ENCODE measurements around the gene APOD. TPM values are rescaled to one million over a fixed set of nuclear protein-coding genes. Genes with fewer than 3 reads are reported as not detected.

The APOD gene
- polyA plus RNA-seq, 12 donors, result 21.3 to 57.9 (median 38.5) TPM; not detected in 1

- DNase-seq, result no peak
Measured at GRCh38 chr3:195532345-195532744, 51.4 kb downstream of the APOD start.

GRCh38 chr3:195531683-195532082 is 52.1 kb downstream of the APOD start:
- no peak for DNase-seq

- DNase-seq, result no peak
Measured at GRCh38 chr3:195526492-195526891, 57.2 kb downstream of the APOD start.

DNA sequence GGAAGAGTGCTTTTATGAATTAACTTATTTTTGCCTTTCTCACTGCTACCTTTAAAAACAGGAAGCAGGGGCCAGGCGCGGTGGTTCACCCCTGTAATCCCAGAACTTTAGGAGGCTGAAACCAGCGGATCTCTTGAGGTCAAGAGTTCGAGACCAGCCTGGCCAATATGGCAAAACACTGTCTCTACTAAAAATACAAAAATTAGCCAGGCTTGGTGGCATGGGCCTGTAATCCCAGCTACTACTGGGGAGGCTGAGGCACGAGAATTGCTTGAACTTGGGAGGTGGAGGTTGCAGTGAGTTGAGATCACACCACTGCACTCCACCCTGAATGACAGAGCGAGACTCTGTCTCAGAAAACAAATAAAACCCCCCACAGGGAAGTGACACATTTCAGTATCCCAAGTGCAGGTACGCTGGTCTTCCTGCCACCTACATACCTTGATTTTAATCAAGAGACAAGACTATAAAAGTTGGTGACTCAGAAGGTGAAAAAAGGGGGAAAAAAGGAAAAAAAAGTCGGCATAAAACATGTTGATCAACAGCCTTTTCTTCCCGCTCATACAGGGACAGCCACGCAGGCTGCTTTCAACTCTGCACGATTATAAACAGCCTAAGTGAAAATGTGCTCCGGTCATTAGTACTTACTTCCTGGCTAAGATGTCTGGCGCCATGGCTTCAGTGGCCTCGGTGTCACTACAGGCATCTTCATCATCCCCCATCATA is 59.4 kb downstream of the APOD start:
- no peak for DNase-seq

DNA sequence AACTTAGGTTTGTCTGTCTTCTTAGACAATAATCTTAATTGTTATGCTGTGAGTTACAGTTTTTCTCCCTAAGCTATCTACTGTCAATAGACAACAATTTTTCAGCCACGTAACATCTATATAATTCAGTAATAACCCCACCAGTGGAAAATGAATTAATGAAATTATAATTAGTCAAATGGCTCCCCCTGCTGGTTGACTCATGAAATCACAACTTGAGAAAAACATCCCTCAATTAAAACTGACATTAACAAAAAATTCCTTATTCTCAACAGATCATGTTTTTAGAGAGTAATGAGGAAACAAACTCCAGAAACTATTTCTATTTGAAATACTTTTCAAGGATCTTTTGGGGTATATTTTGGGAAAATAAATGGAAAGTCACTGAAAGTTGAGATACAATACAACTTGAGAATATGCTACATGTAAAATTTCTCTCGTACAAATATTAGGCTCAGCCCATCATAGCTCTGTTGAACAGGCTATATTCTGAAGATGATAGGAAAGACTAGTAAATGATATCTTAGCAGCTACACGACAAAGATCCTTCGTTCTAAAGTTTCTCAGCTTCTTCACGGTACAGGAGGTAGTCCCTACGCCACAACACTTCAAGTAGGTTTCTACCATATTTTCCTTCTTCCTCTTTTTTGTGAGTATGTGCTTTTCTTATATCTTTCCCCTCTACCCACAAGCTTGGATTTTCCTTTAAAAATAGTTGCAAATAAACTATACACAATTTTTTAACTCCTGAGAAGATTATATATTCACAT is 61.3 kb downstream of the APOD start:
- DNase-seq, result no peak

Other genes starting within 250 kb of the APOD start
- gene ACAP2, start 140.9 kb downstream of the APOD start, polyA plus RNA-seq (ENCODE audit: insufficient read length in 12 of 12), result 10 to 100 TPM in 11 of 12 donors, not detected in 1; 16.4 to 39.8 (median 24.7) TPM
- gene PPP1R2, start 40.6 kb downstream of the APOD start, polyA plus RNA-seq (ENCODE audit: insufficient read length in 12 of 12), result 10 to 100 TPM in 11 of 12 donors, not detected in 1; 33.3 to 69.2 (median 44.5) TPM
- 10 to 100 TPM in 2 of 12 donors, 1 to 10 TPM in 7, under 1 TPM in 1, not detected in 2; 0.90 to 14.8 (median 4.1) TPM for gene MUC20, start 137.0 kb upstream of the APOD start, polyA plus RNA-seq (ENCODE audit: insufficient read length in 12 of 12)
- 1 to 10 TPM in 5 of 12 donors, under 1 TPM in 6, not detected in 1; 0.29 to 3.2 (median 0.82) TPM for gene MUC4, start 228.0 kb upstream of the APOD start, polyA plus RNA-seq (ENCODE audit: insufficient read length in 12 of 12)